IMR-90 (cell line): ENCODE measurements around the gene CLK3. TPM values are rescaled to one million over a fixed set of nuclear protein-coding genes. Genes with fewer than 3 reads are reported as not detected.

Experiments
- ATAC-seq: fragments of 200-7000 bp; cut with Tn5 transposase; 2 replicates; pipeline ENCODE4 v1.9.1; 2020; ENCODE audit warnings: low read depth, mild to moderate bottlenecking, moderate library complexity
- BruUV-seq: library from RNA; stranded (reverse); fragments of 400-500 nt; replicated peaks from 2 replicates; lab custom pipeline; 2021; lab: Mats Ljungman, UMichigan
- CTCF ChIA-PET: fragments of 300-600 bp; formaldehyde crosslinking; extraction: SDS; loops from one replicate; lab custom pipeline; 2021; ENCODE audit warnings: antibody characterized with exemption; lab: Yijun Ruan, JAX
- POLR2A ChIA-PET: fragments of 300-600 bp; sonication (Branson Sonifier 250); formaldehyde crosslinking; loops from one replicate; lab custom pipeline; 2022; ENCODE audit warnings: antibody characterized with exemption; ENCODE audit not compliant: unreplicated experiment; lab: Charles Lee
- DNase-seq: peaks from one replicate; pipeline ENCODE4 v3.0.0; 2013
- H2AFZ ChIP-seq: replicated peaks from 2 replicates; pipeline ENCODE3; 2013; ENCODE audit warnings: low read length, mild to moderate bottlenecking; ENCODE audit not compliant: poor library complexity
- H2AK5ac ChIP-seq: 2 replicates; pipeline ENCODE4 v1.6.1; 2013; ENCODE audit warnings: low read depth, low read length, inconsistent platforms
- H2AK9ac ChIP-seq: replicated peaks from 2 replicates; pipeline ENCODE3; 2013; ENCODE audit warnings: mild to moderate bottlenecking, low read depth, low read length, moderate library complexity; ENCODE audit not compliant: poor library complexity
- H2BK120ac ChIP-seq: 2 replicates; pipeline ENCODE4 v1.6.1; 2013; ENCODE audit warnings: low read depth, low read length, inconsistent platforms
- H2BK15ac ChIP-seq: 3 replicates; pipeline ENCODE4 v1.6.1; 2013; ENCODE audit warnings: low read depth, low read length, inconsistent platforms
- H2BK20ac ChIP-seq: 2 replicates; pipeline ENCODE4 v1.6.1; 2013; ENCODE audit warnings: low read depth, mild to moderate bottlenecking, inconsistent platforms, low read length, moderate library complexity
- H2BK5ac ChIP-seq: 2 replicates; pipeline ENCODE4 v1.6.1; 2013; ENCODE audit warnings: mild to moderate bottlenecking, low read depth, low read length, inconsistent platforms; ENCODE audit not compliant: poor library complexity, severe bottlenecking
- H3K14ac ChIP-seq: replicated peaks from 2 replicates; pipeline ENCODE4 v1.6.1; 2013; ENCODE audit warnings: low read depth, low read length, inconsistent platforms
- H3K18ac ChIP-seq: 2 replicates; pipeline ENCODE4 v1.6.1; 2013; ENCODE audit warnings: low read depth, low read length, control low read depth
- H3K23ac ChIP-seq: 2 replicates; pipeline ENCODE4 v1.6.1; 2013; ENCODE audit warnings: low read depth, low read length, inconsistent platforms
- H3K27ac ChIP-seq: 2 replicates; pipeline ENCODE4 v1.5.1; 2013; ENCODE audit warnings: mild to moderate bottlenecking, control low read depth, low read length; ENCODE audit not compliant: insufficient read depth
- H3K27me3 ChIP-seq: 2 replicates; pipeline ENCODE4 v1.6.1; 2013; ENCODE audit warnings: low read length; ENCODE audit not compliant: control insufficient read depth, insufficient read depth
- H3K36me3 ChIP-seq: 2 replicates; pipeline ENCODE4 v1.6.1; 2013; ENCODE audit warnings: low read length, mixed read lengths; ENCODE audit not compliant: control insufficient read depth, insufficient read depth
- H3K4ac ChIP-seq: 2 replicates; pipeline ENCODE4 v1.6.1; 2013; ENCODE audit warnings: low read depth, low read length, inconsistent platforms
- H3K4me1 ChIP-seq: 2 replicates; pipeline ENCODE4 v1.6.1; 2013; ENCODE audit warnings: low read length, mixed read lengths; ENCODE audit not compliant: control insufficient read depth, insufficient read depth
- H3K4me2 ChIP-seq: 2 replicates; pipeline ENCODE4 v1.6.1; 2013; ENCODE audit warnings: low read depth, mild to moderate bottlenecking, control low read depth, low read length, moderate library complexity
- H3K4me3 ChIP-seq: 2 replicates; pipeline ENCODE4 v1.5.1; 2013; ENCODE audit warnings: low read depth, mild to moderate bottlenecking, control low read depth, low read length, moderate library complexity; ENCODE audit not compliant: insufficient read depth
- H3K56ac ChIP-seq: 2 replicates; pipeline ENCODE4 v1.6.1; 2013; ENCODE audit warnings: low read length, inconsistent platforms; ENCODE audit not compliant: insufficient read depth; ENCODE audit errors: extremely low read depth
- H3K79me1 ChIP-seq, 2 experiments: 2 replicates each; pipeline ENCODE4 v1.6.1; 2013; ENCODE audit warnings: low read length in 2 of 2, inconsistent platforms in 1 of 2, low read depth in 1 of 2
- H3K9ac ChIP-seq: 2 replicates; pipeline ENCODE4 v1.6.1; 2013; ENCODE audit warnings: low read depth, low read length, control low read depth
- H3K9me1 ChIP-seq: 2 replicates; pipeline ENCODE4 v1.6.1; 2013; ENCODE audit warnings: low read length, inconsistent platforms; ENCODE audit not compliant: insufficient read depth
- H3K9me3 ChIP-seq: 2 replicates; pipeline ENCODE4 v1.6.1; 2013; ENCODE audit warnings: low read length; ENCODE audit not compliant: control insufficient read depth, insufficient read depth
- H4K20me1 ChIP-seq: 2 replicates; pipeline ENCODE4 v1.6.1; 2013; ENCODE audit warnings: low read length, inconsistent platforms; ENCODE audit not compliant: insufficient read depth
- H4K5ac ChIP-seq: 2 replicates; pipeline ENCODE4 v1.6.1; 2013; ENCODE audit warnings: mild to moderate bottlenecking, low read depth, low read length, control low read depth
- H4K8ac ChIP-seq, 2 experiments: 2 replicates each; pipeline ENCODE4 v1.6.1; 2013; ENCODE audit warnings: low read depth in 2 of 2, low read length in 2 of 2, control low read depth in 1 of 2, inconsistent platforms in 1 of 2
- H4K91ac ChIP-seq: 2 replicates; pipeline ENCODE4 v1.6.1; 2013; ENCODE audit warnings: low read depth, low read length, inconsistent platforms; ENCODE audit not compliant: insufficient read depth
- BHLHE40 ChIP-seq: fragments of 150-350 bp; IDR thresholded peaks from 2 replicates; pipeline ENCODE4 v1.6.1; 2016; ENCODE audit warnings: mild to moderate bottlenecking, low read depth, low read length
- CEBPB ChIP-seq: IDR thresholded peaks from 2 replicates; pipeline ENCODE4 v1.6.1; 2012; ENCODE audit warnings: low read depth, low read length, improper control_type of control experiment
- CHD1 ChIP-seq: IDR thresholded peaks from 2 replicates; pipeline ENCODE4 v1.6.1; 2012; ENCODE audit warnings: low read depth, low read length, improper control_type of control experiment
- CTCF ChIP-seq: conservative IDR thresholded peaks from 2 replicates; pipeline ENCODE4 v1.5.1; 2012; ENCODE audit warnings: mild to moderate bottlenecking, low read depth, low read length, improper control_type of control experiment
- FOS ChIP-seq: fragments of 150-350 bp; IDR thresholded peaks from 2 replicates; pipeline ENCODE4 v1.6.1; 2016; ENCODE audit warnings: low read depth, low read length
- MAFK ChIP-seq: IDR thresholded peaks from 2 replicates; pipeline ENCODE4 v1.6.1; 2012; ENCODE audit warnings: low read depth, low read length, improper control_type of control experiment
- MAZ ChIP-seq: IDR thresholded peaks from 2 replicates; pipeline ENCODE4 v1.6.1; 2012; ENCODE audit warnings: low read depth, mild to moderate bottlenecking, low read length, improper control_type of control experiment, moderate library complexity, borderline replicate concordance
- MXI1 ChIP-seq: IDR thresholded peaks from 2 replicates; pipeline ENCODE4 v1.6.1; 2012; ENCODE audit warnings: low read depth, mild to moderate bottlenecking, low read length, moderate library complexity, borderline replicate concordance
- NFE2L2 ChIP-seq: fragments of 150-350 bp; IDR thresholded peaks from 2 replicates; pipeline ENCODE4 v1.6.1; 2016; ENCODE audit warnings: low read depth, mild to moderate bottlenecking, low read length
- POLR2A ChIP-seq: IDR thresholded peaks from 2 replicates; pipeline ENCODE4 v1.6.1; 2012; ENCODE audit warnings: mild to moderate bottlenecking, low read depth, low read length
- RAD21 ChIP-seq: IDR thresholded peaks from 2 replicates; pipeline ENCODE4 v1.6.1; 2012; ENCODE audit warnings: low read length, improper control_type of control experiment
- RCOR1 ChIP-seq: IDR thresholded peaks from 2 replicates; pipeline ENCODE4 v1.6.1; 2012; ENCODE audit warnings: mild to moderate bottlenecking, low read length, improper control_type of control experiment; ENCODE audit not compliant: insufficient replicate concordance
- RFX5 ChIP-seq: IDR thresholded peaks from 2 replicates; pipeline ENCODE4 v1.8.0; 2012; ENCODE audit warnings: low read depth, mild to moderate bottlenecking, low read length, moderate library complexity
- SMC3 ChIP-seq: fragments of 150-350 bp; IDR thresholded peaks from 2 replicates; pipeline ENCODE4 v1.6.1; 2016; ENCODE audit warnings: low read depth, mild to moderate bottlenecking, antibody characterized with exemption, low read length, moderate library complexity
- WGBS, 2 experiments: methylation state at CpG; one replicate each; pipeline versions ENCODE4 v1.1.5 to v1.1.7; 2013; ENCODE audit warnings: missing lambda C conversion rate in 2 of 2; ENCODE audit not compliant: insufficient read length in 1 of 2; ENCODE audit errors: extremely low coverage in 2 of 2; 5-methylcytosine and 5-hydroxymethylcytosine counted together
- dilution Hi-C: fragments of 300-500 bp; cut with HindIII; formaldehyde crosslinking; loops from one replicate; pipeline ENCODE4 v1.14.3; 2018; ENCODE audit warnings: low sequenced_read_pairs; ENCODE audit not compliant: unreplicated experiment
- in situ Hi-C: fragments of 300-500 bp; cut with MboI; formaldehyde crosslinking; loops from 3 replicates; pipeline ENCODE4 v1.14.3; 2019; ENCODE audit warnings: low sequenced_read_pairs, inconsistent platforms, mixed read lengths
- intact Hi-C: fragments of 100-400 bp; cut with micrococcal nuclease; formaldehyde crosslinking; loops from 2 replicates; pipeline ENCODE4 v1.10.0; 2022
- polyA plus RNA-seq, 3 experiments: library from polyadenylated mRNA; depleted of rRNA; stranded (reverse); fragments of >200 nt; gene quantifications; 2 replicates each; pipeline ENCODE4 v1.2.3, GENCODE V29; 2012; ENCODE audit warnings: low replicate concordance in 1 of 3
- total RNA-seq: library from RNA; depleted of rRNA; stranded (reverse); fragments of >200 nt; gene quantifications from 2 replicates; pipeline ENCODE4 v1.2.3, GENCODE V29; 2012

Gene CLK3
- total and polyA plus RNA-seq, 2 of the 4 experiments (the other 2 are of a cell fraction): 84.7 to 117 TPM

- Histone ChIP-seq H2AK5ac (no peak overlapping the region), H3K4me1 (peaks cover 9% of the 10 kb centered on the region), H3K27me3 (no peaks in the 10 kb centered on the region), H3K9ac (no peak overlapping the region), H4K20me1 (peaks cover 4% of the 10 kb centered on the region), H2AFZ (no peak overlapping the region), H3K23ac (no peak overlapping the region), H3K27ac (no peak overlapping the region), H4K5ac (no peak overlapping the region), H3K9me3 (no peaks in the 10 kb centered on the region), H3K4ac (no peak overlapping the region), H4K8ac (no peak overlapping the region), H2BK5ac (no peak overlapping the region), H3K56ac (no peak overlapping the region), H2BK120ac (no peak overlapping the region), H3K4me3 (no peak overlapping the region), H3K9me1 (peaks cover 15% of the 10 kb centered on the region), H3K14ac (no peak overlapping the region), H3K4me2 (no peak overlapping the region), H3K79me1 (peaks cover 0 to 20% of the 10 kb centered on the region in 2 experiments; a peak in 1 of 4 replicates), H2BK20ac (no peak overlapping the region), H3K18ac (no peak overlapping the region), H2AK9ac (no peak overlapping the region), H2BK15ac (no peak overlapping the region), H3K36me3 (peaks cover 6% of the 10 kb centered on the region), H4K91ac (no peak overlapping the region)
- in situ Hi-C loops: no loop called here
- ChIA-PET CTCF (no interaction called here), POLR2A (interaction anchor here (0.6 kb wide), 1 partner anchor 13 kb away, joined by 3 read pairs; no protein-coding TSS in a partner anchor)
- intact Hi-C loops: no loop called here
- DNase-seq (no peak), ATAC-seq (no peak)
- dilution Hi-C loops: no loop called here
- BruUV-seq: no TSS peak
- WGBS, 2 experiments: no CpG with 5 or more reads among the region's 3 CpGs
- TF ChIP-seq MXI1 (no peak), CTCF (no peak), MAFK (no peak), FOS (no peak), POLR2A (no peak), BHLHE40 (no peak), CHD1 (no peak), NFE2L2 (no peak), RAD21 (no peak), MAZ (no peak), RCOR1 (no peak), CEBPB (no peak), RFX5 (no peak), SMC3 (no peak)
Measured at GRCh38 chr15:74585191-74585590, 30.4 kb upstream of the CLK3 start.
